ENCODE results near the gene LAIR1. TPM values are rescaled to one million over a fixed set of nuclear protein-coding genes. Genes with fewer than 3 reads are reported as not detected.

Gene LAIR1
- total RNA-seq, 1 donor from 2014 or later, result not detected

- Mint-ChIP-seq H3K36me3 (no peaks in the 10 kb centered on the region), H3K4me1 (ENCODE audit: unreplicated experiment) (no peaks in the 10 kb centered on the region), H3K27me3 (peaks cover 15% of the 10 kb centered on the region), H3K27ac (no peak overlapping the region), H3K4me3 (no peak overlapping the region), H3K9me3 (no peaks in the 10 kb centered on the region)
- no peak for TF ChIP-seq CTCF (conservative IDR thresholded peaks at IDR 0.05)
- DNase-seq (ENCODE audit: extremely low spot score, unreplicated experiment), result no peak
Measured at GRCh38 chr19:54336893-54337857, 27.6 kb downstream of the LAIR1 start.

GRCh38 chr19:54335979-54336892 is 28.5 kb downstream of the LAIR1 start:
- no peaks in the 10 kb centered on the region for H3K4me1 Mint-ChIP-seq (ENCODE audit: unreplicated experiment)
- TF ChIP-seq CTCF (conservative IDR thresholded peaks at IDR 0.05), result no peak
- peaks cover 15% of the 10 kb centered on the region for H3K27me3 Mint-ChIP-seq
- H3K36me3 Mint-ChIP-seq, result no peaks in the 10 kb centered on the region
- no peak overlapping the region for H3K27ac Mint-ChIP-seq
- no peak overlapping the region for H3K4me3 Mint-ChIP-seq
- DNase-seq (ENCODE audit: extremely low spot score, unreplicated experiment), result no peak
- no peaks in the 10 kb centered on the region for H3K9me3 Mint-ChIP-seq

- Mint-ChIP-seq H3K4me1 (ENCODE audit: unreplicated experiment) (no peaks in the 10 kb centered on the region), H3K9me3 (no peaks in the 10 kb centered on the region), H3K4me3 (no peak overlapping the region), H3K27ac (no peak overlapping the region), H3K27me3 (peaks cover 15% of the 10 kb centered on the region), H3K36me3 (no peaks in the 10 kb centered on the region)
- no peak for DNase-seq (ENCODE audit: extremely low spot score, unreplicated experiment)
- no peak for TF ChIP-seq CTCF (conservative IDR thresholded peaks at IDR 0.05)
Measured at GRCh38 chr19:54335164-54335563, 29.6 kb downstream of the LAIR1 start.

- Mint-ChIP-seq H3K27ac (no peak overlapping the region), H3K4me3 (no peak overlapping the region), H3K4me1 (ENCODE audit: unreplicated experiment) (no peaks in the 10 kb centered on the region), H3K36me3 (no peaks in the 10 kb centered on the region), H3K27me3 (peaks cover 11% of the 10 kb centered on the region), H3K9me3 (no peaks in the 10 kb centered on the region)
- no peak for DNase-seq (ENCODE audit: extremely low spot score, unreplicated experiment)
- no peak for TF ChIP-seq CTCF (conservative IDR thresholded peaks at IDR 0.05)
Measured at GRCh38 chr19:54333586-54334298, 31.0 kb downstream of the LAIR1 start.

GRCh38 chr19:54332149-54332548 is 32.6 kb downstream of the LAIR1 start:
- Mint-ChIP-seq H3K27ac (no peak overlapping the region), H3K4me1 (ENCODE audit: unreplicated experiment) (no peaks in the 10 kb centered on the region), H3K9me3 (no peaks in the 10 kb centered on the region), H3K27me3 (peaks cover 11% of the 10 kb centered on the region), H3K36me3 (no peaks in the 10 kb centered on the region), H3K4me3 (no peak overlapping the region)
- TF ChIP-seq CTCF (conservative IDR thresholded peaks at IDR 0.05), result no peak
- DNase-seq (ENCODE audit: extremely low spot score, unreplicated experiment), result no peak

All from type B pancreatic cell (in vitro differentiated cells).